Glutamatergic neuron (in vitro differentiated cells): ENCODE results near the gene IL19. TPM values are rescaled to one million over a fixed set of nuclear protein-coding genes. Genes with fewer than 3 reads are reported as not detected.
A peak's percentile ranks its signal among the peaks of the same experiment; 100 is the strongest.

Source experiments
- DNase-seq: peaks from one replicate; pipeline ENCODE4 v3.0.0; 2022
- H3K27ac Mint-ChIP-seq: one replicate; pipeline ENCODE4 v1.8.0; 2020; ENCODE audit warnings: mild to moderate bottlenecking, mixed read lengths, inconsistent platforms; ENCODE audit not compliant: unreplicated experiment
- H3K27me3 Mint-ChIP-seq: one replicate; pipeline ENCODE4 v1.8.0; 2020; ENCODE audit warnings: mild to moderate bottlenecking, moderate library complexity, mixed read lengths, inconsistent platforms; ENCODE audit not compliant: unreplicated experiment
- H3K36me3 Mint-ChIP-seq: one replicate; pipeline ENCODE4 v1.8.0; 2020; ENCODE audit warnings: mild to moderate bottlenecking, mixed read lengths, inconsistent platforms; ENCODE audit not compliant: unreplicated experiment
- H3K4me1 Mint-ChIP-seq: one replicate; pipeline ENCODE4 v1.8.0; 2020; ENCODE audit warnings: mild to moderate bottlenecking, low read depth, mixed read lengths, inconsistent platforms; ENCODE audit not compliant: unreplicated experiment
- H3K4me3 Mint-ChIP-seq: one replicate; pipeline ENCODE4 v1.8.0; 2020; ENCODE audit warnings: mild to moderate bottlenecking, mixed read lengths, inconsistent platforms; ENCODE audit not compliant: unreplicated experiment
- H3K9me3 Mint-ChIP-seq: one replicate; pipeline ENCODE4 v1.8.0; 2020; ENCODE audit warnings: mild to moderate bottlenecking, moderate library complexity, mixed read lengths, inconsistent platforms; ENCODE audit not compliant: unreplicated experiment
- total RNA-seq: library from RNA; stranded (reverse); fragmentation: NEBNext Ultra II Directional; extraction: Animal tissue kit (Norgen Biotek cat#: 25700); gene quantifications from one replicate; pipeline ENCODE4 v1.2.1, GENCODE V29; 2021; ENCODE audit not compliant: unreplicated experiment
- TF ChIP-seq, protein P1 (sequence below): fragments of 200-600 bp; sonication (generic); IDR thresholded peaks from one replicate; pipeline ENCODE4 v1.5.0; 2021; ENCODE audit not compliant: partially characterized antibody, unreplicated experiment

IL19 gene
- total RNA-seq, 1 donor from 2014 or later: not detected

DNA sequence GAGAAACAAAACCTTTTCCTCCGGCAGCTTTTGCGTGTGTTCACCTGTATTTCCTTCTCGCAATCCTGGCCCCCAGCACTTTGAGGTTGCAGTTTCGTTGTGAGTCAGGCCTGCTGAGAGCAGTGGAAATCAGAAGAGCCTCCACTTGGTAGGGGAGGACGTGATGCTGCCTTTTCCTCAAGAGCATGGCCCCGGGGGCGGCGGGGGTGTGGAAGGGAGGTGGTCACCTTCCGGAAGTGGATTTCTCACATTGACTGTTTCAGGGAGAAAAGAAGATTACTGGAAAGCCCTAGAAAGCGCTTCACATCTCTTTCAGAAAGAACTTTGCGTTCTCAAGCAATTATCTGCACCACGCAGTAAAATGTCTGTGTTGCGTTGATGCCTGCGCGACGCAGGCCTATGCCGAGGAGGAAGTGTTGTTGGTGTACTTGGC is 13.9 kb downstream of the IL19 start:
- no peak for DNase-seq
- TF ChIP-seq, protein P1, sequence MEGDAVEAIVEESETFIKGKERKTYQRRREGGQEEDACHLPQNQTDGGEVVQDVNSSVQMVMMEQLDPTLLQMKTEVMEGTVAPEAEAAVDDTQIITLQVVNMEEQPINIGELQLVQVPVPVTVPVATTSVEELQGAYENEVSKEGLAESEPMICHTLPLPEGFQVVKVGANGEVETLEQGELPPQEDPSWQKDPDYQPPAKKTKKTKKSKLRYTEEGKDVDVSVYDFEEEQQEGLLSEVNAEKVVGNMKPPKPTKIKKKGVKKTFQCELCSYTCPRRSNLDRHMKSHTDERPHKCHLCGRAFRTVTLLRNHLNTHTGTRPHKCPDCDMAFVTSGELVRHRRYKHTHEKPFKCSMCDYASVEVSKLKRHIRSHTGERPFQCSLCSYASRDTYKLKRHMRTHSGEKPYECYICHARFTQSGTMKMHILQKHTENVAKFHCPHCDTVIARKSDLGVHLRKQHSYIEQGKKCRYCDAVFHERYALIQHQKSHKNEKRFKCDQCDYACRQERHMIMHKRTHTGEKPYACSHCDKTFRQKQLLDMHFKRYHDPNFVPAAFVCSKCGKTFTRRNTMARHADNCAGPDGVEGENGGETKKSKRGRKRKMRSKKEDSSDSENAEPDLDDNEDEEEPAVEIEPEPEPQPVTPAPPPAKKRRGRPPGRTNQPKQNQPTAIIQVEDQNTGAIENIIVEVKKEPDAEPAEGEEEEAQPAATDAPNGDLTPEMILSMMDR: no peak
- H3K4me3 Mint-ChIP-seq: no peak overlapping the region
- H3K27ac Mint-ChIP-seq: no peak overlapping the region
- H3K9me3 Mint-ChIP-seq: peaks cover 2% of the 10 kb centered on the region
- H3K36me3 Mint-ChIP-seq: no peaks in the 10 kb centered on the region
- H3K27me3 Mint-ChIP-seq: peaks cover 3% of the 10 kb centered on the region
- peaks cover 12% of the 10 kb centered on the region for H3K4me1 Mint-ChIP-seq

DNA sequence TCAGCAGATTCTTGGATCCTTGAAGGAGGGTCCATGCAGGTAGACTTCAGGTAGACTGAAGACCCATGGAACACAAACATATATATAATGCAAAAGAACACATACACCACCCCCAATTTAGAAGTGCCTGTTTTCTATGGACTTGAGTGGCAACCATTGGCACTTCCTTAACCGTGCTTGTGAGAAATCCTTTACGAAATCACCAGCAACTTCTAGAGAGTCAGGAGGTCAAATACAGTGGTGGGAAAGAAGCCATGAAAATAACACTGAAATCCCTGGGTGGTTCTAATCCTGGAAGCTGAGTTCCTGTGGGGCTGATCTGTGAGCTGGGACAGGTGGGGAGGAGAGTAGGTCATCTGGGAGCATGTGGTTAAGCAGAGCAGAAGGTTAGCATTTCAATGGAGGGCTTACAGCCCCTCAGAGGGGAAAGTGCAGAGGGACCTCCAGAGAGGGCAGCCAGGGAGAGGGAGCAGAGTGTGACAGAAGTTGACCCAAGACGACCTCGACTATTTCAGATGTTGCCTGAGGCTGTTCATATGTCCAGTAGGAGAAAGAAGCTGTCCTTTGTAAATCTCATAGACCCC is 14.7 kb downstream of the IL19 start:
- H3K36me3 Mint-ChIP-seq: no peaks in the 10 kb centered on the region
- no peak overlapping the region for H3K27ac Mint-ChIP-seq
- TF ChIP-seq, protein P1: no peak
- H3K4me3 Mint-ChIP-seq: peak overlapping the region; percentile 50
- no peak for DNase-seq
- H3K9me3 Mint-ChIP-seq: peaks cover 2% of the 10 kb centered on the region
- H3K4me1 Mint-ChIP-seq: peaks cover 12% of the 10 kb centered on the region
- H3K27me3 Mint-ChIP-seq: peaks cover 3% of the 10 kb centered on the region

DNA sequence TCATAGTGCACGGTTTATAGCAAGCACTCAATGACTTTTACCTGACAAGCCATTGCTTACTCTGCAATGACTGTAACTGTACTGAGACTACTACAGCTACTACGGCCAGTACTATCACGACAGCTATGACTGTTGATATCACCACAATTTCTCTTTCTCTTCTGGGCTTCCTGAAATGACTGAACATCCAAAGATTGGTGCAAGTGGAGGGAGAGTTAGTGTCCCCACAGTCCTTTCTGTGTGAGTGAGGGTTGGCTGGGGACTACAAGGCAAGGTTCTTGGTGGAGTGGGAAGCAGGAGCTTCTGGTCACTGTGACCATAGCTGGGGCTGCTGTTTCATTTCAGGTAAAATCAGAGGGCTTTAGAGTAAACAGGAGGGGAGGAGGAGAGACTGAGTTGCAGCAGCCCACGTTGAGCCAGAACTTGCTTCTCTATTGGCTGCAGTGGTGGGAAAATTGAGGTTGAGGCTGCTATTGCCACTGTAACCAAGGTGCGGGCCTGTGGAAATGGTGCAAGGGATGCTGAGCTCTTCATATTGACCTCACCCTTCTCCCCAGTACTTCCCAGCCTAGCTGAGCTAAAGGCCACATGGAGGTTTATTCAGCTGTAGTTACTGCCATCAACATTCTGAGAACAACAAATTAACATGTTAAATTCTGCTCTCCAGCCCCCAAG is 15.8 kb downstream of the IL19 start:
- H3K4me1 Mint-ChIP-seq: peaks cover 12% of the 10 kb centered on the region
- no peaks in the 10 kb centered on the region for H3K36me3 Mint-ChIP-seq
- no peak for DNase-seq
- H3K27me3 Mint-ChIP-seq: peaks cover 3% of the 10 kb centered on the region
- H3K4me3 Mint-ChIP-seq: no peak overlapping the region
- peaks cover 2% of the 10 kb centered on the region for H3K9me3 Mint-ChIP-seq
- no peak overlapping the region for H3K27ac Mint-ChIP-seq
- TF ChIP-seq, protein P1: no peak

DNA sequence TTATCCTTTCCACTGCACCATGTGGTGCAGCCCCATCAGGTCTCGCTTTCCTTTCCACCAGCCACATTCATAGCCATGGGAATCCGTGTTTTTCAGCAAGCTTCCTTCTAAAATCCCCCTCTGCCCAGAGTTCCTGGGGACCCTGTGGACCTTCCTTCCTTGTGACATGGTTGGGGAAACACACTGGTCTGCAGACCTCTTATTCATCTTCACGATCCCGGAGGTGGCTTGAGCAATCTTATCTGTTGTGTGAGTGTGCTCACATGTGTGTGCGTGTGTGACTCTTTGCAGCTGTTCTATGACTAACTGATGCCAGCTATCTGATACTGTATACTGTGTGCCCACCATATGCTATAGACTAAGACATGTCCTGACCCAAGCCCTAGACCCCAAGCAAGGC is 17.3 kb downstream of the IL19 start:
- Mint-ChIP-seq H3K9me3 (peaks cover 2% of the 10 kb centered on the region), H3K27me3 (peaks cover 3% of the 10 kb centered on the region), H3K36me3 (no peaks in the 10 kb centered on the region), H3K4me3 (no peak overlapping the region), H3K27ac (no peak overlapping the region), H3K4me1 (peaks cover 12% of the 10 kb centered on the region)
- TF ChIP-seq, protein P1: no peak
- DNase-seq: no peak

DNA sequence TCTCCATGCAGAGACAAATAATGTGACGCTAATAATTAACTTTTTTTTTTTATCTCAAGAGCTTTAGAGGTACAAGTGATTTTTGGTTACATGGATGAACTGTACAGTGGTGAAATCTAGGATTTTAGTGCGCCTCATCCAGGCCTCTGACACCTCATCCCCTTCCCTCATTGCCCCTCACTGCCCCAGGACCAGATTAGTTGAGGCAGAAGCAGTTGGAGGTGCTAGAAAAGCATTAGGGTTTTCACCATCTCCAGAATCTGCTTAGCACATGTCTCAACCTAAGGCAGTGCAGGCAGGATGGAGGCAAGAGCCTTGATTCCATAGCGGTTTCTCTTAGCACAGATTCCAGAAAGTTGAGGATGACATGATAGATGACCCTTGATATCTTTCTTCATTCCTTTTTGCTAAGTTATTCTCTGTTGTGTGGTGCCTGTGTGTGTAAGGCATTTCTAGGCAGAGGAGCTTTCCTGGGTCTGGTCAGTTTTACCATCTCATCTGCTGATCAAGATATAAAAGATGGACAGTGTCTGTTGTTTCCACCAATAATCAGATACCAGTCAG is 18.0 kb downstream of the IL19 start:
- Mint-ChIP-seq H3K27ac (no peak overlapping the region), H3K36me3 (no peaks in the 10 kb centered on the region), H3K27me3 (peaks cover 3% of the 10 kb centered on the region), H3K4me3 (no peak overlapping the region), H3K4me1 (peaks cover 12% of the 10 kb centered on the region), H3K9me3 (peaks cover 2% of the 10 kb centered on the region)
- DNase-seq: no peak
- TF ChIP-seq, protein P1: no peak
